ENCODE measurements around the gene DGUOK. TPM values are rescaled to one million over a fixed set of nuclear protein-coding genes. Genes with fewer than 3 reads are reported as not detected.

Gene DGUOK
- total RNA-seq, 1 experiment from 2014 or later, result 87.3 TPM

DNA sequence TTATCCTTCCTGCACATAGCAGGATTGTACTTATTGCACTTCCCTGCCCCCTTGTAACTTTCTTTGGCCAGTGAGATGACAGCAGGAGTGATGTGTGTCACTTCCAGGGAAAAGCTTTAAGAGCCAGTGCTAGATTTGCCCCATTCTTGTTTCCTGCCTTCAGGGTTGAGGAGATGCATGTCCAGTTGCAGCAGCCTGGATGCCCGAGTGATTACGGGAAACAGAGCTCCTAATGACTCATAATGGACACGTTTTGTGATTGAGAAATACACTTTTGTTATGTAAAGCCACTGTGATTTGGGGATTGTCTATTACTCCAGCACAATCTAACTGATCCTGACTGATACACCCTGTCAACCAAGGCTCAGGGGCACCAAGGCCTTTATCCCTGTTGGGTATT is 53.0 kb downstream of the DGUOK start:
- DNase-seq (ENCODE audit: low read depth), result peak; percentile 86

DNA sequence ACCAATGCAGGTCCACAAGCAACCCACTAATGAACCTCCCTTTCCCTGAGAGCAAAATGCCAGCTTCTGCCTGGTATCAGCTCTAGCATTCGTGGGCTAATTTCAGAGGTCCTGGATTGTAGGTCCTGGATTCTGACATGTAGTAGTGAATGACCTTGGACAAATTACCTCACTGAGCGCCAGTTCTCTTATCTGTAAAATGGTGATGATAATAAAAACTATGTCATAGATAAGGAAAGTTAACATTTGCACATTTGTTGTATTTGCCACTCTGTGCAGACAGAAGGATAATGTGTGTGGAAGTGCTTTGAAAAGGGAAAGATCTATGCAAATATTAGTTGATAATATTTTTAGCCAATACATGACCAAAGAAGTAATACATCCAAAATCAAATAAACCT is 53.9 kb downstream of the DGUOK start:
- DNase-seq (ENCODE audit: low read depth), result no peak

DNA sequence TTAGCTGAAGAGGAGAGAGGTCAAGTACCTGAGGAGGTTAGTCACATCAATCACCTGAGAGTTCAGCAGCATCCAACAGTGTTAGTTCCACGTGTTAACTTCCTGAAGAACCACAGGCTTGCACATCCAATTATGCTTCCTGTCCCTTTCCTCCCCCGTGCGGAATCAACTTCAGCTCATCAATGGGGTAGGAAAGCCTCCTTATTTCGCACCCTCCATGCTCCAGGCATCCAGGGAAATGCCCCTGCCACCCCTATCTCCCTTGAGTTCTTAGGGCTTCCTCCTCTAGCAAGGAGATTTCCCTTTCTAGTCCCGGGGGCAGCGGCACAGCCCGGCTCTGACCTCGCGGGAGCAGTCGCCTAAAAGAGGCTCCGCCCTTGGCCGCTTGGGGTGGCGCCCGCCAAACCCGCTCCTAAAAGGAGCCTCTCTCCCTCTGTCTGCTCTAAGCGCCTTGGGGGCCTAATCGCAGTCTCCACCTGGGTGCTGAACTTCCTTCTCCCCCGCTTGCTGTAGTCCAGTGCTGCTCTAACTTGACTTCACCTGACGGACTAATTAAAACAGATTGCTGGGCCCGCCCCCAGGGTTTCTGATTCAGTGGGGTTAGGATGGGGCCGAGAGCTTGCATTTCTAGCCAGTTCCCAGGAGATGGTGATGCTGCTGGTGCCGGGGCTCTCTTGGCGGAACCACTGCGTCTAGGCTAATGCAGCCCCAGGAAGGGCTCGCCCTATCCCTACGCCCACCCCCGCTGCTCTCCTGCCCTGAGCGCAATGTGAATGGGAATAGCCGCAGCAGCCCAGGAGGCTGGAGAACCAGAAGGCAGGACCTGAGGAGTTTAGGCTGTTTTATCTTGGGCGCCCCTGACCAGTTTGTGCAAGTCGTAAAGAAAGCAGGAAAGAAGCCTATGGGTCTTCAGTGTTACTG is 54.7 kb downstream of the DGUOK start:
- no peak for DNase-seq (ENCODE audit: low read depth)

DNA sequence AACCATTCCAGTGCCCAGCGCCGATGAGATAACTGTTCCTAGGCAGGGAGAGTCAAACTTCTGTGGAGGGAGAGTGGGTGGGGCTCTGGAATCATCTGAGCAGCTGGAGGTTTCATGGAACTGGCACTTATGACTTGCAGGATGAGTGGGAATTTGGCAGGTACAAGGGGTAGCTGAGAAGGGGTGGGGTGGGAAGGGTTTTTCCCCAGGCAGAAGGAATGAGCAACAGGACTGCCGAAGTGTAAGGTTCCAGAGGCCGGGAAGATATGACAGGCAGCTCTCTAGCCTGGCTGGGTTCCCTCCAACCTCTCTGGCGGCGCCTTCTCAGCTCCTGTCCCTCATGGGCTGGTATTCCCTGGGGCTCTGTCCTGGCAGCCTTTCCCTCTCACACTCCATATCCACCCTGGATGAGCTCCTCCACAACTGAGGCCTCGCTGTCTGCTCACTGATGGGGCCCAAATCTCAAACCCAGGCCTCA is 55.5 kb downstream of the DGUOK start:
- peak; percentile 66 for DNase-seq (ENCODE audit: low read depth)

DNA sequence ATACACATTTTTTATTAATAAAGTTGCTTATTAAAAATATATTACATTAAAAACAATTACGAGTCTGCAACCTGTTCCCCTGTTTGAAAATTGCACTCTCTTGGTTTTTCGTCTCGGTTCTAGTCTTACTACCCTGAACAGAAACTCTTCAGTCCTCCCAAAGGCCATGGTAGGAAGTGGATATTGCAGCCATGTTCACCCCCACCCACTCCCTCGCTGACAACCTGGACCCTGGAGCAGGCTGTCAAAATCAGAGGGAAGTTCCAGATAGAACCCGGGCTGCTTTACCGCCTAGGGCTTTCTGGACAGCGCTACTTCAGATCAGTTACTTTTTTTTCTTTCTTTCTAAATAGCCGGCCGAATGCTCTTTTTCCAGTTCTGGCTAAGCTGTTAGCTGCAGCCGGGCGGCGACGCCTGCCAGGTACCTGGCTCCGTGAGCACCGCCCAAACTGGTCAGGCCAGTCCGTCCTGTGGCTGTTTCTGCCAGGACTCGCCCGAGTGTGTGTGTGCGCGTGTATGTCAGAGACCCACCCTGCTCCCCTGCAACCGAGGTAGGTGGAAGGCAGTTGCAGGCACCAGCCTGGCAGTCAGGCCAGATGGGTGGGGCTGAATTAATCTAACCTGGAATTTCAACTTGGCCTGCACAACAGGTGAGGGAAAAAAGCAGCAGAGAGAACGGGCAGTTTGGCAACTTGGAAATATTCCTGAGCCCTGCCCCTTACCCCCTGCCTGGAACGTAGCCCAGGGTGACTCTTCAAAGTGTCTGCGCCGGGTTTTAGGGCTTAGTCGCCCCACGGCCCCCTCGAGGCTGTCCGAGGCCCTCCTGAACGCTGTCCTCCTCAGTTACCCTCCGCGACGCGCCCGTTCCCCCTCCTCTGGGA is 56.9 kb downstream of the DGUOK start:
- no peak for DNase-seq (ENCODE audit: low read depth)

DNA sequence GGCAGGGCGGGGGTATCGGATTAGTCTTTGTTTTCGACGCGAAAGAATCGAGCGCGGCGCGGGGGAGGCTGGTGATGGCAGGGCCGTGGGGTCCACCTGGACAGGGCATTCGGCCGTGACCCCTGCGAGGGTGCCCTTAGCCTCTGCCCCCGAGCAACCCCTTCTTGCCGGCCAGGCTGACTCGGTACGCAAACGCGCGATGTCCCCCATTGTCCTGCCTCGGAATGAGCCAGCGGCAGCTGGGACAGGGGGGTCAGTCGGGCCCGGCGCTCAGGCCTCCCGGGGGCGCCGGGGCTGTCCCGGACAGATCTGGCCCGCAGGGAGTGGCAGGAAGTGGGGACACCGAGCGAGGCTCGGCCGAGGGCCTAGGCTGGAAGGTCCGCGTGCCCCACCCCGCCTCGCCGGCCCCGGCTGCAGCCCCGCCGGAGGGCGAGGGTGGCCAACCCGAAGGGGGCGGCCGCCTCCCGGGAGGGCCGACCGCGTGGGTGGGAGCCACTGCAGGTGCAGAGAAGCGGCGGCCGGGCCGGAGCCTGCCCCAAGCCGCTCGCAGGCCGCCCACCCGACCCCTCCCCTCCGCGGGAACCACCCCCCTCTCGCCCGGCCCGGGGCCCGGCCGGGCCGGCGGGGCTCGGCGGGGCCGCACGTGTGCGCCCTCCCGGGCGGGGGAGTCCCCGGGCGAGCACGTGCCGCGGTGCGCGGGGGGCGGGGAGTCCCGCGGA is 57.7 kb downstream of the DGUOK start, which contains the start of gene TET3:
TET3 (plus strand) TSS at position 708 of the 719 bp plus-strand sequence. CDS start 1,494 bp downstream, outside the sequence.
- no peak for DNase-seq (ENCODE audit: low read depth)

DNA sequence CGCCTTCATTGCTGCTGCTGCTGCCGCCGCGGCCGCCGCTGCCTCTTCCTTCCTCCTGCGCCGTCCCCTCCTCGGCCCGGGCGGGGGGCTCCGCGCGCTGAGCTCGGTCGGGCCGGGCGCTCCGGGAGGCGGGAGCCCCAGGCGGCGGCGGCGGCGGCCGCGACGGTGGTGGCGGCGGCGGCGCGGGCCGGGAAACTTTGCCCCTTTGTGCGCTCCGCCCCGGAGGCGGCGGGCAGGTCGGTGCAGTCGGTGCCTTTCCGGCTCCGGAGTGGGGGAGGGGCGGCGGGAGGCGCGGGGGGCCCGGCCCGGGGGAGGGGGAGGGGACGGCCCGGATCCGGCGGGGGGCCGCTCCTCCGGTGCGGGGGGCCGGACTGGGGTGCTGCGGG is 58.2 kb downstream of the DGUOK start:
- DNase-seq (ENCODE audit: low read depth), result peak; percentile 20

DNA sequence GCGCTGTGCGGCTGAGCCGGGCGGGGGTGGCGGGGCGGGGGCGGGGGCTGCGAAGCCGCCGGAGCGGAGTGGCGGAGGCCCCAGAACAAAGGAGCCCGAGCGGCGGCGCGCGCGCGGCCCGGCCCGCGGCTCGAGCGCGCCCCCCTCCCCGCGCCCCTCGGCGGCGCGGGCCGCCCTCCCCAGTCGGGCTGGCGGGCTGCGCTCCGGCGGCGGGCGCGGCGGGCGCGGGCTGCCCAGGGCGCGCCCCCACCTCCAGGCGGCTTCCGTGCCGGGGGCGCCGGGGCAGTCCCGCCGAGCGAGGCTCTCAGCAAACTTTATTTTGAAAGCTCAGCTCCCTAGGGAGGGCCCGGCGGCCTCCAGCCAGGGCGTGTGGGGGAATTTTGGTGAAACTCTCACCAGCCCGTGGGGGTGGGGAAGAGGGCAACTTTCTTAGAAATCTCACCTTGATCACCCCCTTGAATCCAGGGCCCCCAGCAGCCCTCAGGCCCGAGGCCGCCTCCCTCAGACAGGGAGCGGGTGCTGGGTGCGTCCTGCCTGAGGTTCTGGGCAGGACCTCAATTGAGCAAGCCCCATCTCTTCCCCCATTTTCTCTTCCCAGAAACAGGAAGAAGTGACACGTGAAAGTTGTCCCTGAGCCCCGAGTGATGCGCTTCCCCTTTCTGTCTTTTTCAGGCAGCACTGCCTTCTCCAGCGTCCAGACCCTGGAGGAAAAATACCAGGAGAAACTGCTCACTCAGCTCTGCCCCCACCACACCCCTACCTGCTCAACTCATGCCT is 58.8 kb downstream of the DGUOK start:
- peak; percentile 21 for DNase-seq (ENCODE audit: low read depth)

DNA sequence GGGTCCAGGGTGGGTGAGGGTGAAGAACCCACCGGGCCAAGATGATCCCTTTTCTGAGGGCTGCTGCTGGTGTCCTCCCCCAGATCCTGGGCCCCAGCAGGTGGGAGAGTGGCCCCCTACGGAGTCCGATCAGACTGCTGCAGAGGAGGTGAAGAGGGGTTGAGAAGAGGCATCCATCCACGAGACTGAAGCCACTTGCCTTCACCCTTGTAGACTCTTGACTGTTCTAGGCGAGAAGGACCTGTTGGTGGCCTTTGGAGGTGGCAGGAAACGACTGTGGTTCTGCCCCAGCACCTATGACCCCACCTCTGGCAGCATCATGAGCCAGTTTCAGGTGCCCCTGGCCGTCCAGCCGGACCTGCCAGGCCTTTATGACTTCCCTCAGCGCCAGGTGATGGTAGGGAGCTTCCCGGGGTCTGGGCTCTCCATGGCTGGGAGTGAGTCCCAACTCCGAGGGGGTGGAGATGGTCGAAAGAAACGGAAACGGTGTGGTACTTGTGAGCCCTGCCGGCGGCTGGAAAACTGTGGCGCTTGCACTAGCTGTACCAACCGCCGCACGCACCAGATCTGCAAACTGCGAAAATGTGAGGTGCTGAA is 59.5 kb downstream of the DGUOK start:
- DNase-seq (ENCODE audit: low read depth), result no peak

DNA sequence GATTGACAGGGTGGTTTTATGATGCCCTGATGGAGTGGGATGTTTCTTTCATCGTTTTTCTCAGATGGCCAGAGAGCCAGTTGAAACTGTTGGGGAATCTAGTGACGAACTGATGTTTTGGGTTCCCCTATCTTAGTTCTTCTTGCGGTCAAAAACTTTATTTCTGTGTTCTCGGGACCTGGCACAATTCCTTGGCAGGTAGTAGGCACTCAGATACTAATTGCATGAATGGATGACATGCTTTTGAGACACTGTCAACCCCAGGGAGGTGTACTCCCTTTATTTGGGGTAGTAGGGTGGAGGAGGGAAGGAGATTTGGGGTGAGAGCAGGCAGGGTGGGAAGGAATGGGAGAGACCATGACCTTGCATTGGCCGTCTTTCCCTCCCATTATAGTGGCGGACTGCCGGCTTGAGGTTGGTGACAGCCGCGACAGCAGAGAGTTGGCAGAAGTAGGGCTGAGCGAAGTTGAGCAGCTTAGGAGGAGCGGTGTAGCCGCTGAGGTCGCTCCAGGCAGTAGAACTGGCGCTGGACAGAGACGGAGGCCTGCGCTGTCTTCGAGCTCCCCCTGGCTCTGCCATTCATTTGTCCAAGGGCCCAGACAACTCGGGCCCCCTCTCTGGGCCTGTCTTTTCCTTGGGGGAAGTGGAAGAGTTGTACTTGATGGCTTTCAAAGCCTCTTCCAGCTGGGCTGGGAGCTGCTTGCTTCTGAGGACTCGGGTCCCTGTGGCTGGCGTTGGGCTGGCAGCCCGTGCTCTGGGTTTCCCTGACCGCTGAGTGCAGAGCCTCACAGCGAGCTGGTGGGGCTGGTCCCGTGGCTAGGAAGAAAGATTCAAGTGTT is 60.6 kb downstream of the DGUOK start:
- DNase-seq (ENCODE audit: low read depth), result no peak

DNA sequence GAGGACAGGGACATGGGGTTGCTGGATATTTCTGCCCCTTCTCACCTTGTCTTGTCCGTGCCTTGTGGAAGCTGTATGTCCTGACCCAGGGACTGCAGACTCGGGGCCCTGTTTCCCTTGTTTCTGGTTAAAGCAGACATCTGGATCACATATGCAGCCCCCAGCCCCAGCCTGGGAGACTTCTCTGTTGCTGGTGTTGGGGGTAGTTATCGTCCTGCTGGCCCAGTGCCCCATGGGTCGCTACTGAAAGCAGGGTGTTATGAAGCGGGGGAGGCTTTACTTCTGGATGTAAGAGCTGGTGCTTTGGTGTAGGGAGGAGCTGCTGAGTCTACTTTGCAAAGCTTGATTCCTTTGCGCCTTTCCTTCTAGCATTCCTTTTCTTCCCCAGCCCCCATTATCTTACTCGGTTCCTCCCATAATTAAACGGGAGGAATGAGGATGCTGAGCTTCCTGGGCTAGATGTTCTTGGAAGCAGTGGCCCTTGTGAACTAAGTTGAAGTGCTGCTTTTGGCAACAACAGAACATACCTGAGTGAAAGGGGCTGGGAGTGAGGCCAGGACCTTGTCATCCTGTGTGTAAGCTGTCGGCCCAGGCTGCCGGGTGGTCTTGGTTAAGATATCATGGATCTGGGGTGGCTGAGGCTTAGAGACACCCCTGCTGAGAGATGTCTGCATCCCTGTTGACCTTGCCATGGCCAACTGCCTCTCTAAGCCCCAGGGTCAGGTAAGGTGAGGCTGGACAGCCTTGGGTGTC is 61.4 kb downstream of the DGUOK start:
- no peak for DNase-seq (ENCODE audit: low read depth)

DNA sequence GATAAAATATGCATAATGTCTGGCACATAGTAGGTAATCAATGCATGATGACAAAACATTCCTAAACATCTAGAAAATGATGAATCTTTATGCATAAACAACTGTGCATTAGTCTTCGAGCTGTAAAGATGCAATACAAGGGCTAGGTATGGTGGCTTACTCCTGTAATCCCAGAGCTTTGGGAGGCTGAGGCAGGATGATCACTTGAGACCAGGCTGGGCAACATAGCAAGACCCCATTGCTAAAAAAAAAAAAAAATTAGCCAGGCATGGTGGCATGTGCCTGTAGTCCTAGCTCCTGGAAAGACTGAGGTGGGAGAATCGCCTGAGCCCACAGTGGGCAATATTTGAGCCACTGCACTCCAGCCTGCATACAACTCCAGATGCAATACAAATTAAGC is 63.3 kb downstream of the DGUOK start:
- DNase-seq (ENCODE audit: low read depth), result no peak

DNA sequence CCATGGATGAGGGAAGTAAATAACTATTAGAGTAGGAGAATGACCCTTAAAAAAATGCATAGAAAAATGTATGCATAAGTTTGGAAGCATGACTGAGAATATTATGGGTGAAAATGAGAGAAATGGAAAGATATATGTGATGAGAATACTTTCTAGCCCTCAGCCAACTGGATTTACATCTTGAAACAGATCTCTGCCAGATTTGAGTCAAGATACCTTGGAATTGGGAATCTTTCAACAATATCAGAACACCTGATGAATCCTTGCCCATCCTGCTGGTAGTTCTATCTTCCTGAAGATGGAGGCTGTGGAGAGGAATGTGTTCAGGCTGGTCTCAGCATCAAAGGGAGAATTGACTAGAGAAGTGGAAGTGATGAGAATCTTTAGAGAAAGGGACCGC is 63.9 kb downstream of the DGUOK start:
- DNase-seq (ENCODE audit: low read depth), result no peak

DNA sequence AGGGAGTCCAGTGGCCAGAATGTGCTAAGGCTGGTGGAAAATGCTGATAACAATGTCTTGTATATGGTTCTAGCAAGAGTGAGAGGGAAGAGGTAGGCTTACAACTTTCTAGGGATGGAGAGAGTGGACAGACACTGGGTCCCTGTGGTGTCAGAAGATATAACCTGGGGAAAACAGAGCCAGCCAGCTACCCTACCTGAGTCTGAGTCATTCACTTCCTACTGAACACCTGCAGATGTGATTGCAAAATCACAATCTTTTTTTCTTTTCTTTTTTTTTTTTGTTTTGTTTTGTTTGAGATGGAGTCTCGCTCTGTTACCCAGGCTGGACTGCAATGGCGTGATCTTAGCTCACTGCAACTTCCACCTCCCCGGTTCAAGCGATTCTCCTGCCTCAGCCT is 65.4 kb downstream of the DGUOK start:
- DNase-seq (ENCODE audit: low read depth), result no peak

DNA sequence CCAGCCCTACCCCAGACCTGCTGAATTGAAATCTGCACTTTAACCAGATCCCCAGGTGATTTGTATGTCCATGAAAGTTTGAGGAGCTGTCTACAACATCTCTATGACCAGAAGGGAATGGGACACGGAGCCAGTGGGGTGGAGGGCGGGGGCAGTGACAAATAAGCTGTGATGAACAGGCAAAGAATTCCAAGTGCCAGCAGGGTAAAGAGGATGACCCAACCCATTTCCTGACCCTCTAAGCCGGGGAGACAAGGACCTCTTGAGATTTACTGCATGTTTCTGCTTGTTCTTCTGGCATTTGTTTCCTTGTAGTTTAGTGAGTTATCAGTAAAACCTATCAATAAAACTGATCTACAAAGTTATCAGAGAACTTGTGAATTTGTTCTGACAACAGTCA is 66.7 kb downstream of the DGUOK start:
- peak; percentile 19 for DNase-seq (ENCODE audit: low read depth)

DNA sequence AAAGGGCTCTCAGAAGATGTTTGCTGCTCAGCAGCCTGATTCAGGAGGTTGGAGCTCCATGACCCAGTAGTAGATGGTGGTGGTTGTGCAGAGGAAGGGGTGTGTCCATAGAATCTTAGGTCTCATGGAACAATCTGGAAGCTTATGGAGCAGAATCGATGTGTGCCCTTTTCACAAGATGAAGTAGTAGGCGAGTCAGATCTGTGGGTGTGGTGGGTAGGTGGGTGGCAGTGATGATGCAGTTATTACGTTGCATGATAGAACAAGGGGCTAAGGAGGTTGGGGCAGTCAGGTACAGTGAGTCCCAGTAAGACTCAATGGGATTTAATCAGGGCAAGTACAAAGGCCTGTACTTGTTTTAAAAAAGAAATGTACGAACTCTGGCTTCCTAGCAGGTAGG is 67.1 kb downstream of the DGUOK start:
- DNase-seq (ENCODE audit: low read depth), result no peak

DNA sequence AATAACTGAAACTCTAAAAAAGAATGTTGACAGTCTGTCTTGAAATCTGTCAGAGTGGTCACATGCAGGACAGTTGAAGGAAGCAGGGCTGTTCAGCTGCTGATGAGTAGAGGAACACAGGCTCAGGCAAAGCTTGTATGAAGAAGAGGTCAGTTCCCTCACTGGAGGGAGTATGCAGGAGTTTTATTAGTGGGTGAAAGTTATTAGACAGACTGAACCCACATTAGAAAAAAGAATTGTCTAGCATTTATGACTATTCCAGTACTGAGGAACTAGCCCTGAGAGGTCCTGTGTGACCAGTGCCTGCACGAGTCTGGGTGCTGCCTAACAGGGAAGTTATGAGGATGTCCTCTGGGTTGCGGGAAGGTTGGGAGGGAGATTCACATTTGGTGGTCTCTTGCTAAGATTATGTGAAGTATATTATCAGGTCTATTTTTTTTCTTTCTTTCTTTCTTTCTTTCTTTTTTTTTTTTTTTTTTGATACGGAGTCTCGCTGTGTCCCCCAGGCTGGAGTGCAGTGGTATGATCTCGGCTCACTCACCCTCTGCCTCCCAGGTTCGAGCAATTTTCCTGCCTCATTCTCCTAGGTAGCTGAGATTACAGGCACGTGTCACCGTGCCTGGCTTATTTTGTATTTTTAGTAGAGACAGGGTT is 67.6 kb downstream of the DGUOK start:
- DNase-seq (ENCODE audit: low read depth), result no peak

DNA sequence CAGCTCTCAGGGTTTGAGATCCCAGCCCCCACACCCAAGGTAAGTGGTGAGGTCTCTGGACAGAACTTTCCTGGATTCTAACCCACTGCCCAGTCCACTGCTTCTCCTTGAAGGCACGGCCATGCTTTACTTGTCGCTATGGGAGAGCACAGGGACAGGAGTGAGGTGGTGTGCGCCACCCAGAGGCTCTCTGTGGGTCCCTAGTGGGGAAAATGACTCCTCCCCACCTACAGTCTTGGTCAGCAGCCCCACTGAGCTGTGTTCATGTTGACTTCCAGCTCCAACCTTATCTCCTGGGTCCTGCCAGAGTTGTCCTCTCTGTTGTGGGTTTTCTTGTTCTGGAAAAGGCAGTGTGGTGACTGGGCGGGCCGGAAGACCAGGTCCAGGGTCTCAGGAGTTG is 69.1 kb downstream of the DGUOK start:
- no peak for DNase-seq (ENCODE audit: low read depth)
